Caco-2 (cell line): Measurements from ENCODE around the gene DHRS13. TPM values are rescaled to one million over a fixed set of nuclear protein-coding genes. Genes with fewer than 3 reads are reported as not detected.
A peak's percentile ranks its signal among the peaks of the same experiment; 100 is the strongest.

ENCODE experiments used
- BruUV-seq: library from RNA; stranded (reverse); fragments of 400-500 nt; replicated peaks from 2 replicates; lab custom pipeline; 2021; lab: Mats Ljungman, UMichigan
- CTCF ChIA-PET: fragments of 300-600 bp; sonication (Branson Sonifier 250); formaldehyde crosslinking; loops from one replicate; lab custom pipeline; 2022; ENCODE audit warnings: antibody characterized with exemption; lab: Charles Lee
- POLR2A ChIA-PET: fragments of 300-600 bp; sonication (Branson Sonifier 250); formaldehyde crosslinking; loops from one replicate; lab custom pipeline; 2022; ENCODE audit warnings: antibody characterized with exemption; lab: Charles Lee
- DNase-seq, 2 experiments: peaks; one replicate each; pipeline versions ENCODE4 v3.0.0 to v3.0.0-alpha.2; 2020 to 2022
- H3K27me3 ChIP-seq: replicated peaks from 2 replicates; pipeline ENCODE4 v1.6.0; 2011; ENCODE audit warnings: low read length; ENCODE audit not compliant: control insufficient read depth, insufficient read depth
- H3K36me3 ChIP-seq: 2 replicates; pipeline ENCODE4 v1.5.1; 2011; ENCODE audit warnings: low read length; ENCODE audit not compliant: control insufficient read depth, insufficient read depth
- H3K4me1 ChIP-seq: fragments of 250-450 bp; sonication (Bioruptor Pico); 2 replicates; pipeline ENCODE4 v1.5.1; 2020; ENCODE audit warnings: mild to moderate bottlenecking
- H3K4me3 ChIP-seq: 2 replicates; pipeline ENCODE4 v1.5.1; 2011; ENCODE audit warnings: low read depth, mild to moderate bottlenecking, control low read depth, low read length
- H3K9me3 ChIP-seq: fragments of 250-450 bp; sonication (Bioruptor Pico); 2 replicates; pipeline ENCODE4 v1.5.1; 2020; ENCODE audit warnings: mild to moderate bottlenecking, moderate library complexity
- H3K27ac Mint-ChIP-seq: one replicate; pipeline ENCODE4 v1.8.0; 2022; ENCODE audit warnings: mixed read lengths; ENCODE audit not compliant: unreplicated experiment
- H3K27me3 Mint-ChIP-seq: one replicate; pipeline ENCODE4 v1.8.0; 2022; ENCODE audit warnings: mixed read lengths; ENCODE audit not compliant: insufficient read depth, unreplicated experiment
- H3K36me3 Mint-ChIP-seq: one replicate; pipeline ENCODE4 v1.8.0; 2022; ENCODE audit warnings: mild to moderate bottlenecking, mixed read lengths; ENCODE audit not compliant: insufficient read depth, unreplicated experiment
- H3K4me1 Mint-ChIP-seq: one replicate; pipeline ENCODE4 v1.8.0; 2022; ENCODE audit warnings: low read depth, mixed read lengths; ENCODE audit not compliant: unreplicated experiment
- H3K4me3 Mint-ChIP-seq: one replicate; pipeline ENCODE4 v1.8.0; 2022; ENCODE audit warnings: mild to moderate bottlenecking, moderate library complexity, mixed read lengths; ENCODE audit not compliant: unreplicated experiment
- H3K9me3 Mint-ChIP-seq: one replicate; pipeline ENCODE4 v1.8.0; 2022; ENCODE audit warnings: mixed read lengths; ENCODE audit not compliant: unreplicated experiment
- intact Hi-C: fragments of 100-400 bp; cut with micrococcal nuclease; formaldehyde crosslinking; loops from one replicate; pipeline ENCODE4 v1.10.0; 2022; ENCODE audit not compliant: unreplicated experiment
- total RNA-seq: library from RNA; stranded (reverse); gene quantifications from 2 replicates; pipeline ENCODE4 v1.2.3, GENCODE V29; 2022
- TF ChIP-seq, protein P1 (sequence below), 2 experiments: fragments of 200-600 bp in 1 of 2; IDR thresholded peaks; 1 replicate in 1 of 2; 2 replicates in 1 of 2; pipeline versions ENCODE4 v1.5.1 to v1.8.0; 2011 to 2022; ENCODE audit warnings: antibody characterized with exemption in 1 of 2, control low read depth in 1 of 2, inconsistent platforms in 1 of 2, low read depth in 1 of 2, low read length in 1 of 2, mild to moderate bottlenecking in 1 of 2, moderate library complexity in 1 of 2; ENCODE audit not compliant: insufficient read depth in 1 of 2, severe bottlenecking in 1 of 2, unreplicated experiment in 1 of 2

DHRS13 gene
- total RNA-seq, 1 experiment from 2014 or later, result 38.0 TPM

- intact Hi-C loops, result loop anchor here (5.0 kb wide), 2 partner anchors 206 to 209 kb away; partner anchors contain the start of gene TRAF4
- Mint-ChIP-seq H3K4me1 (no peaks in the 10 kb centered on the region), H3K4me3 (no peak within 1 kb of the TSS), H3K27me3 (no peaks in the 10 kb centered on the region), H3K27ac (peak within 1 kb of the TSS; percentile 96), H3K36me3 (peaks cover 22% of the 10 kb centered on the region), H3K9me3 (no peaks in the 10 kb centered on the region)
- TF ChIP-seq, protein P1, sequence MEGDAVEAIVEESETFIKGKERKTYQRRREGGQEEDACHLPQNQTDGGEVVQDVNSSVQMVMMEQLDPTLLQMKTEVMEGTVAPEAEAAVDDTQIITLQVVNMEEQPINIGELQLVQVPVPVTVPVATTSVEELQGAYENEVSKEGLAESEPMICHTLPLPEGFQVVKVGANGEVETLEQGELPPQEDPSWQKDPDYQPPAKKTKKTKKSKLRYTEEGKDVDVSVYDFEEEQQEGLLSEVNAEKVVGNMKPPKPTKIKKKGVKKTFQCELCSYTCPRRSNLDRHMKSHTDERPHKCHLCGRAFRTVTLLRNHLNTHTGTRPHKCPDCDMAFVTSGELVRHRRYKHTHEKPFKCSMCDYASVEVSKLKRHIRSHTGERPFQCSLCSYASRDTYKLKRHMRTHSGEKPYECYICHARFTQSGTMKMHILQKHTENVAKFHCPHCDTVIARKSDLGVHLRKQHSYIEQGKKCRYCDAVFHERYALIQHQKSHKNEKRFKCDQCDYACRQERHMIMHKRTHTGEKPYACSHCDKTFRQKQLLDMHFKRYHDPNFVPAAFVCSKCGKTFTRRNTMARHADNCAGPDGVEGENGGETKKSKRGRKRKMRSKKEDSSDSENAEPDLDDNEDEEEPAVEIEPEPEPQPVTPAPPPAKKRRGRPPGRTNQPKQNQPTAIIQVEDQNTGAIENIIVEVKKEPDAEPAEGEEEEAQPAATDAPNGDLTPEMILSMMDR (IDR thresholded peaks at IDR 0.05; ENCODE audit: insufficient read depth in 1 of 2, low read depth in 1 of 2, low read length in 1 of 2, severe bottlenecking in 1 of 2, unreplicated experiment in 1 of 2), result no peak
- CTCF ChIA-PET, result interaction anchor here (0.7 to 1.6 kb wide), 18 partner anchors 12 to 339 kb away, joined by 3 to 21 read pairs (median 5); partner anchors contain the start of genes DHRS13, MYO18A, RPL23A and TLCD1
- Histone ChIP-seq H3K9me3 (no peaks in the 10 kb centered on the region), H3K4me3 (peak within 1 kb of the TSS; percentile 88), H3K27me3 (no peaks in the 10 kb centered on the region), H3K36me3 (no peaks in the 10 kb centered on the region), H3K4me1 (peaks cover 10% of the 10 kb centered on the region)
- no TSS peak for BruUV-seq
- peak; percentile 99 to 100 for DNase-seq
- POLR2A ChIA-PET, result interaction anchor here (0.6 to 1.6 kb wide), 20 partner anchors 14 to 616 kb away, joined by 3 to 11 read pairs (median 4); partner anchors contain the start of genes BLTP2, DHRS13, FAM222B and FLOT2
Observed at GRCh38 chr17:28951428-28951990, 48.6 kb upstream of the DHRS13 start, which contains the start of gene PHF12. TSS of gene PHF12 (minus strand) at chr17:28951518. CDS start at chr17:28950960, 558 bp downstream.

DNA sequence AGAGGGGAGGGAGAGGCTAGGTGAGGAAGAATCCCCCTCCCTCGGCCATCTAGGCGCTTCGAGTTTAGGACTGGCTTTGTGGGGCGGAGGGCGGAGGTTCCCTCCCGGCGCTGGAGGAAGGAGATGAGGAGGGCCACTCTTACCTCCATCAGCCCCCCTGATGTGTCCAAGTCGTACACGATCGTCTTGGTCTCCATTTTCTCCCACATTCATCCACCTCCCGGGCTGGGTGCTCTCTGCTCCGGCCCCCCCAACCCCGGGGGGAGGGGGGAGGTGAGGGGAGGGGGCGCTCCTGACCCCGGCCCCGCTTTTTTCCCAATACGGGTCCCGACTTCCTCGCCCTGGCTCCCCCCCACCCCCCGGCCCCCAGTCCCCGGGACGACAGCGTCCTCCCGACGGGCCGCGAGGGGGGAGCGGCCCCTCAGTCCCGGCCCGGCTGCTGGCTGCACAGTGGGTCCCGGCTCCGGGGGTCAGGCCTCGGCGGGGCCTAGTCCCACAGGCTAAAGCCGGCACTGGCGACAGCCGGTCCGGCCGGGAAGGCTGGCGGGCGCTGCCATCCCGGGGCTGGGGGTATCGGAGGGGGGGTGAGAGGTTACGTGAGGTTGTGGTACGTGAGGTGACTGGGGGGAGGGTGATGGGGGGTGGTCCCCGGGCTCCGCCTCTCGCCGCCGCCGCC is 48.0 kb upstream of the DHRS13 start:
- CTCF ChIA-PET, result interaction anchor here (0.7 to 1.6 kb wide), 16 partner anchors 12 to 340 kb away, joined by 3 to 21 read pairs (median 5); partner anchors contain the start of genes DHRS13, MYO18A and TLCD1

More for the DNA sequence above, 48.0 kb upstream of the DHRS13 start:
- DNase-seq, result no peak
- intact Hi-C loops, result loop anchor here (5.0 kb wide), 2 partner anchors 206 to 209 kb away; partner anchors contain the start of gene TRAF4
- Mint-ChIP-seq H3K9me3 (no peaks in the 10 kb centered on the region), H3K27me3 (no peaks in the 10 kb centered on the region), H3K4me3 (no peak overlapping the region), H3K27ac (peak overlapping the region; percentile 96), H3K4me1 (no peaks in the 10 kb centered on the region), H3K36me3 (peaks cover 27% of the 10 kb centered on the region)
- TF ChIP-seq, protein P1 (IDR thresholded peaks at IDR 0.05; ENCODE audit: insufficient read depth in 1 of 2, low read depth in 1 of 2, low read length in 1 of 2, severe bottlenecking in 1 of 2, unreplicated experiment in 1 of 2), result no peak
- Histone ChIP-seq H3K4me1 (peaks cover 10% of the 10 kb centered on the region), H3K27me3 (no peaks in the 10 kb centered on the region), H3K36me3 (no peaks in the 10 kb centered on the region), H3K9me3 (no peaks in the 10 kb centered on the region), H3K4me3 (peak overlapping the region; percentile 88)
- POLR2A ChIA-PET, result interaction anchor here (0.6 to 1.6 kb wide), 16 partner anchors 13 to 615 kb away, joined by 3 to 11 read pairs (median 6); partner anchors contain the start of genes BLTP2, FAM222B, FLOT2 and IFT20
- no TSS peak for BruUV-seq
